ENCODE data around the gene OR2T34. TPM values are rescaled to one million over a fixed set of nuclear protein-coding genes. Genes with fewer than 3 reads are reported as not detected.

OR2T34 gene
- total RNA-seq, 4 donors from 2014 or later: not detected

DNA sequence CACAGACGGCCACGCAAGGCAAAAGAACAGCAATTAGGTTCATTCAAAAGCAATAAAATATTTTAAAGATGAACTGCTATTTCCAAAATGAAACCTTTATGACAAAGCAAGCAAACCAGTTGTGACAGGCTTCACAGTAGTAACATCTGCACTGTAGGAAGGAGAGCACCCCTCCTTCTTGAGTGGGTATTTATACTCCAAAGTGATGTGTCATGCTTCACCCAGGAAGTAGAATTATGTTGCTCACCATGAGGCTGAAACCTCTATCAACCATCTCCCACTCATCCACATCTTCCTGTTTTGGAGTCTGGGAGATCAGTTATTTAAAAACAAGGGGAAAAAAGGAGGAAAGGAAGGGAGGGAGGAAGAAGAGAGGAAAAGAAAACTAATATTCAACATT, 22.1 kb upstream of the OR2T34 start:
- Histone ChIP-seq H3K27ac (no peak overlapping the region), H3K27me3 (no peaks in the 10 kb centered on the region), H3K4me1 (no peaks in the 10 kb centered on the region), H3K9me3 (no peaks in the 10 kb centered on the region), H3K4me3 (no peak overlapping the region), H3K36me3 (no peaks in the 10 kb centered on the region)
- in situ Hi-C loops (cut with MboI; ENCODE audit: low sequenced_read_pairs in 4 of 4): no loop called here
- DNase-seq: no peak
- ATAC-seq: no peak
- intact Hi-C loops (cut with DNase I; ENCODE audit: low total_unique reads): no loop called here
- no peak for TF ChIP-seq POLR2A (IDR thresholded peaks at IDR 0.05)
- TF ChIP-seq, protein P1, sequence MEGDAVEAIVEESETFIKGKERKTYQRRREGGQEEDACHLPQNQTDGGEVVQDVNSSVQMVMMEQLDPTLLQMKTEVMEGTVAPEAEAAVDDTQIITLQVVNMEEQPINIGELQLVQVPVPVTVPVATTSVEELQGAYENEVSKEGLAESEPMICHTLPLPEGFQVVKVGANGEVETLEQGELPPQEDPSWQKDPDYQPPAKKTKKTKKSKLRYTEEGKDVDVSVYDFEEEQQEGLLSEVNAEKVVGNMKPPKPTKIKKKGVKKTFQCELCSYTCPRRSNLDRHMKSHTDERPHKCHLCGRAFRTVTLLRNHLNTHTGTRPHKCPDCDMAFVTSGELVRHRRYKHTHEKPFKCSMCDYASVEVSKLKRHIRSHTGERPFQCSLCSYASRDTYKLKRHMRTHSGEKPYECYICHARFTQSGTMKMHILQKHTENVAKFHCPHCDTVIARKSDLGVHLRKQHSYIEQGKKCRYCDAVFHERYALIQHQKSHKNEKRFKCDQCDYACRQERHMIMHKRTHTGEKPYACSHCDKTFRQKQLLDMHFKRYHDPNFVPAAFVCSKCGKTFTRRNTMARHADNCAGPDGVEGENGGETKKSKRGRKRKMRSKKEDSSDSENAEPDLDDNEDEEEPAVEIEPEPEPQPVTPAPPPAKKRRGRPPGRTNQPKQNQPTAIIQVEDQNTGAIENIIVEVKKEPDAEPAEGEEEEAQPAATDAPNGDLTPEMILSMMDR (IDR thresholded peaks at IDR 0.05 in 4 of 5, conservative IDR thresholded peaks at IDR 0.05 in 1 of 5): no peak

DNA sequence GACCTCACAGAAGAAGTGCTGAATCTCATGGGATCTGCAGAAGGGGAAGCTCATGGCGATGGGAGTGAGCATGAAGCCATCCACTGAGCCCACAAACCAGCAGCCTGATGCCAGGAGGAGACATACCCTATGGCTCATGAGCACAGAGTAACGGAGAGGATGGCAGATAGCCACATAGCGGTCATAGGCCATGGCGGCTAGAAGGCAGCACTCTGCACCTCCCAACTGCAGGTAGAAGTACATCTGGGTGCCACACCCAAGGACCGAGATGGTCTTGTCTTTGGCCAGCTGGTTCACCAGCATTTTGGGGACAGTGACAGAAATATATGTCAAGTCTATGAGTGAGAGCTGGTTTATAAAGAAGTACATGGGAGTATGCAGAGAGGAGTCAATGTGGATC, 18.7 kb upstream of the OR2T34 start:
- no peaks in the 10 kb centered on the region for H3K36me3 ChIP-seq
- ATAC-seq (no peak), DNase-seq (no peak)
- intact Hi-C loops (cut with DNase I; ENCODE audit: low total_unique reads) (no loop called here), in situ Hi-C loops (cut with MboI; ENCODE audit: low sequenced_read_pairs in 4 of 4) (no loop called here)
- no peaks in the 10 kb centered on the region for H3K4me1 ChIP-seq
- H3K4me3 ChIP-seq: no peak overlapping the region
- H3K9me3 ChIP-seq: no peaks in the 10 kb centered on the region
- H3K27ac ChIP-seq: no peak overlapping the region
- H3K27me3 ChIP-seq: no peaks in the 10 kb centered on the region
- TF ChIP-seq, protein P1 (IDR thresholded peaks at IDR 0.05 in 4 of 5, conservative IDR thresholded peaks at IDR 0.05 in 1 of 5): no peak
- TF ChIP-seq POLR2A (IDR thresholded peaks at IDR 0.05): no peak

DNA sequence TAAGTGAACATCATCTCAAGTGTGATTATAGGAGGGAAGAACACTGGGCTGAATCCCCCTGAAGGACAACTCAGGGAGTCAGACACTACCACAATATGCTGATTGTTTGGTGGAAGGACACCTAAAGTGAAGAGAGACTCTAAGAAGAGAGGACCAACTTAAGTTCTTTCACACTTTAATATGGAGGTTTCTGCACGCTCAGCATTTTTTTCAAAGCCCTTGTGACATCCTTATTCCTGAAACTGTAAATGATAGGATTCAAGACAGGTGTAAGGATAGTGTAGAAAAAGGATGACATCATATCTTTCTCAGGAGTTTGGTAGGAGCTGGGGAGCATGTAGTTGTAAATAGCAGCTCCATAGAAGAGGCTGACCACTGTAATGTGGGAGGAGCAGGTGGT, 18.1 kb upstream of the OR2T34 start:
- no peak for ATAC-seq
- no peak for TF ChIP-seq POLR2A (IDR thresholded peaks at IDR 0.05)
- TF ChIP-seq, protein P1 (IDR thresholded peaks at IDR 0.05 in 4 of 5, conservative IDR thresholded peaks at IDR 0.05 in 1 of 5): no peak
- H3K36me3 ChIP-seq: no peaks in the 10 kb centered on the region
- no peak overlapping the region for H3K4me3 ChIP-seq
- in situ Hi-C loops (cut with MboI; ENCODE audit: low sequenced_read_pairs in 4 of 4): no loop called here
- no peak for DNase-seq
- no peak overlapping the region for H3K27ac ChIP-seq
- intact Hi-C loops (cut with DNase I; ENCODE audit: low total_unique reads): no loop called here
- H3K9me3 ChIP-seq: no peaks in the 10 kb centered on the region
- no peaks in the 10 kb centered on the region for H3K4me1 ChIP-seq
- no peaks in the 10 kb centered on the region for H3K27me3 ChIP-seq

DNA sequence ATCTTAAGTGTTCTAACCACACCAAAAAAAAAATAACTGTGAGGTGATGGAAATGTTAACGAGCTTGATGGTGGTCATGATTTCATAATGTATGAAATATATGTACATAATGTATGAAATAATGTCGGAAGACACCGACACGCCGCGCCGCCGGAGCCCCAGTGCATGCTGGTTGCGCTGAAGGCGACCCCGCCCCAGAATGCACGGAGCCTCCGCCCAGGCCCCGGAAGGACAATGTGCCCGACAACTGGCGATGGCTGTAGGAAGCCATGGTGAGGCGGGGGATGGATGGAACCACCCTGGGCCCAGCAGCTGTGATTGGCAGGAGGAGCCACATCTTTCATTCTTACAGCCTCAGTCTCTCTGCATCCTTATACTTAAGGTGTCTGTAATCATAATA, 15.5 kb upstream of the OR2T34 start:
- Histone ChIP-seq H3K4me1 (no peaks in the 10 kb centered on the region), H3K9me3 (no peaks in the 10 kb centered on the region), H3K27ac (no peak overlapping the region), H3K4me3 (no peak overlapping the region), H3K27me3 (no peaks in the 10 kb centered on the region), H3K36me3 (no peaks in the 10 kb centered on the region)
- intact Hi-C loops (cut with DNase I; ENCODE audit: low total_unique reads) (no loop called here), in situ Hi-C loops (cut with MboI; ENCODE audit: low sequenced_read_pairs in 4 of 4) (no loop called here)
- TF ChIP-seq POLR2A (IDR thresholded peaks at IDR 0.05): no peak
- TF ChIP-seq, protein P1 (IDR thresholded peaks at IDR 0.05 in 4 of 5, conservative IDR thresholded peaks at IDR 0.05 in 1 of 5): no peak
- ATAC-seq (no peak), DNase-seq (no peak)

DNA sequence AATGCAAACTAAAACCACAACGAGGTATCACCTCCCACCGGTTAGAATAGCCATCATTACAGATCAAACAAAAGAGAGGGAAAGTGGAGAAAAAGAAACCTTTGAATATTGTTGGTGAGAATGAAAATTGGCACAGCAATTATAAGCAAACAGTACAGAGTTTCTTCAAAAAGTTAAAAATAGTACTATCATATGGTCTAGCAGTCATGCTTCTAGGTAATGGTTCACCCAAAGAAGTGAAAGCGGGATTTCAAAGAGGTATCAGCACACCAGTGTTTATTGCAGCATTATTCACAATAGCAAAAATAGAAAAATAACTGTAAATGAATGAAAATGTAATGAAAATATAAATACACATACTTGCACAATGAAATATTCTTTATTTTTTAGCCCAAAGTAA, 14.8 kb upstream of the OR2T34 start:
- Histone ChIP-seq H3K9me3 (no peaks in the 10 kb centered on the region), H3K4me3 (no peak overlapping the region), H3K27me3 (no peaks in the 10 kb centered on the region), H3K27ac (no peak overlapping the region), H3K4me1 (no peaks in the 10 kb centered on the region), H3K36me3 (no peaks in the 10 kb centered on the region)
- intact Hi-C loops (cut with DNase I; ENCODE audit: low total_unique reads) (no loop called here), in situ Hi-C loops (cut with MboI; ENCODE audit: low sequenced_read_pairs in 4 of 4) (no loop called here)
- DNase-seq: no peak
- TF ChIP-seq, protein P1 (IDR thresholded peaks at IDR 0.05 in 4 of 5, conservative IDR thresholded peaks at IDR 0.05 in 1 of 5): no peak
- TF ChIP-seq POLR2A (IDR thresholded peaks at IDR 0.05): no peak
- no peak for ATAC-seq
